ENCODE results near the gene PANX2. TPM values are rescaled to one million over a fixed set of nuclear protein-coding genes. Genes with fewer than 3 reads are reported as not detected.

PANX2 gene
- total and polyA plus RNA-seq, 4 donors = 0.39 to 14.8 (median 1.5) TPM

DNA sequence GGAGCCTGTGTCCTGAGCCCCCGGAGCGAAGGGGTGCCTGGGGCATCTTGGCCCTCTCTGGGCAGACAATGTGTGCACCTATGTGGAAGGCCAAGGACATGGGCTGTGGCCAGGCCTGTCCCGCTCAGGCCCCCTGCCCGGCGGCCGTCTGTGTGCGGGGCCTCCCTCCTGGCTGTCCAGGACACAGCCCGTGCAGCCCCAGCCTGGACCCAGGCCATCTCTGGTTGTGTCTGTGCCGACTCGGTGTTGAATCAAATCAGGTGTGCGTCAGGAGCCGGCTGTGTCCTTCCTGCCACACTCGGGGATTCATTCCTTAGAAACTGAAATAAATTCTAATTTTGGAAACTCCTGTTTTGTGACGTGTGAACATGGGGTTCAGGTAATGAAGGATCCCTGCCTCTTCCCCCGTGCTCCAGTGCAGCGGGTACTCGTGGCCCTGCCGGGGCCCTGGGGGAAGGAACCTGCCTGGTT lies 28.8 kb downstream of the PANX2 start:
- TF ChIP-seq TAF1 (conservative IDR thresholded peaks at IDR 0.05) = no peak
- TF ChIP-seq, protein P1, sequence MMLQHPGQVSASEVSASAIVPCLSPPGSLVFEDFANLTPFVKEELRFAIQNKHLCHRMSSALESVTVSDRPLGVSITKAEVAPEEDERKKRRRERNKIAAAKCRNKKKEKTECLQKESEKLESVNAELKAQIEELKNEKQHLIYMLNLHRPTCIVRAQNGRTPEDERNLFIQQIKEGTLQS (IDR thresholded peaks at IDR 0.05) = no peak
- no peak for TF ChIP-seq FOXA2 (IDR thresholded peaks at IDR 0.05)
- no peak for TF ChIP-seq HNF4G (IDR thresholded peaks at IDR 0.05)
- TF ChIP-seq GABPA (IDR thresholded peaks at IDR 0.05 in 1 of 2, conservative IDR thresholded peaks at IDR 0.05 in 1 of 2) = no peak
- TF ChIP-seq, protein P2, sequence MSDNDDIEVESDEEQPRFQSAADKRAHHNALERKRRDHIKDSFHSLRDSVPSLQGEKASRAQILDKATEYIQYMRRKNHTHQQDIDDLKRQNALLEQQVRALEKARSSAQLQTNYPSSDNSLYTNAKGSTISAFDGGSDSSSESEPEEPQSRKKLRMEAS (IDR thresholded peaks at IDR 0.05) = no peak
- TF ChIP-seq YY1 (IDR thresholded peaks at IDR 0.05) = no peak
- no peak for TF ChIP-seq JUND (IDR thresholded peaks at IDR 0.05)
- no peak for TF ChIP-seq HNF4A (conservative IDR thresholded peaks at IDR 0.05)
- TF ChIP-seq EGR1 (IDR thresholded peaks at IDR 0.05; ENCODE audit: low read depth in 2 of 2) = no peak
- H3K9ac ChIP-seq (ENCODE audit: low read depth in 1 of 2, low read length in 2 of 2) = no peak overlapping the region
- no peaks in the 10 kb centered on the region for H3K27me3 ChIP-seq (ENCODE audit: control insufficient read depth in 4 of 4, insufficient read depth in 4 of 4, low read length in 3 of 4)
- 64% methylated on average over 18 of the region's 18 CpGs for WGBS
- no peak for DNase-seq (ENCODE audit: low spot score)
- no peak overlapping the region for H3K4me3 ChIP-seq (ENCODE audit: low read depth in 1 of 3, low read length in 3 of 3)
- H3K36me3 ChIP-seq (ENCODE audit: control insufficient read depth in 4 of 4, insufficient read depth in 3 of 4, low read depth in 1 of 4, low read length in 3 of 4) = peaks cover 0 to 19% (median 1%) of the 10 kb centered on the region in 4 donors
- no peak overlapping the region for H3K27ac ChIP-seq (ENCODE audit: low read depth in 1 of 2, low read length in 2 of 2)
- H3K4me1 ChIP-seq (ENCODE audit: control insufficient read depth in 4 of 4, insufficient read depth in 4 of 4, low read length in 3 of 4) = peaks cover 14 to 70% (median 51%) of the 10 kb centered on the region in 4 donors
- no peaks in the 10 kb centered on the region for H3K9me3 ChIP-seq (ENCODE audit: control insufficient read depth in 4 of 4, low read length in 3 of 4)

DNA sequence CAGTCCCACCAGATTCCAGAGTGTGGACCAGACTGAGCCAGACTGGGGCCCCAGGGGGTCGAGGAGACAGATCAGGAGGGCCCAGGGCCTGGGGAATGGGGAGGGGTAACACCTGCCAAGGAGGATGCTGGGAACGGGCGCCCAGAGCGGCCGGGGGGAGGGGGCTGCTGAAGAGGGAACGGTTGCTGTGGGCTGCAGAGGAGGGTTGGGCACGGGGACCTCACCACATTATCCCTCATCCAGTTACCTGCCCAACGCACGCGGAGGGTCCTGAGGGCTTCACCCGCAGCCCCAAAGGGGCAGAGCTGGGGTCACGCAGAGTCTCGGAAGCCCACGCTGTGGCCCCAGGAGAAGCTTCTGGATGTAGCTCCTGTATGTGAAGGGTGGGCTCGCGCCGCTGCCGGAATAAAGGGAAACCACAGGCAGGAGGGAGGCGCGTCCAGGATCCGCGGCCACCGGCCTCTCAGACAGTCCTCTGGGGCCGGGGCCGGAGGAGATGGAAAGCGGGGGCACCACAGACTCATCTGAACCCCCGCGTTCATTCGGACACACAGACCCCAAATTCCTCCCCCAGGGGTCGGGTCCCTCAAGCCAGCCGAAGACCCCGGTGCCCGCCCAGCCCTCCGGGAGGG lies 29.4 kb downstream of the PANX2 start:
- Histone ChIP-seq H3K27ac (ENCODE audit: low read depth in 1 of 2, low read length in 2 of 2) (peak overlapping the region; percentile 69 to 71), H3K9me3 (ENCODE audit: control insufficient read depth in 4 of 4, low read length in 3 of 4) (no peaks in the 10 kb centered on the region), H3K4me3 (ENCODE audit: low read depth in 1 of 3, low read length in 3 of 3) (peak overlapping the region; percentile 47 to 97 (median 49)), H3K27me3 (ENCODE audit: control insufficient read depth in 4 of 4, insufficient read depth in 4 of 4, low read length in 3 of 4) (no peaks in the 10 kb centered on the region), H3K36me3 (ENCODE audit: control insufficient read depth in 4 of 4, insufficient read depth in 3 of 4, low read depth in 1 of 4, low read length in 3 of 4) (peaks cover 0 to 16% (median 1%) of the 10 kb centered on the region in 4 donors), H3K4me1 (ENCODE audit: control insufficient read depth in 4 of 4, insufficient read depth in 4 of 4, low read length in 3 of 4) (peaks cover 8 to 70% (median 50%) of the 10 kb centered on the region in 4 donors), H3K9ac (ENCODE audit: low read depth in 1 of 2, low read length in 2 of 2) (peak overlapping the region in 1 of 2 donors; percentile 80)
- WGBS = 22% methylated on average over 34 of the region's 34 CpGs
- no peak for TF ChIP-seq GABPA (IDR thresholded peaks at IDR 0.05 in 1 of 2, conservative IDR thresholded peaks at IDR 0.05 in 1 of 2)
- TF ChIP-seq, protein P2 (IDR thresholded peaks at IDR 0.05) = no peak
- TF ChIP-seq TAF1 (conservative IDR thresholded peaks at IDR 0.05) = no peak
- TF ChIP-seq RXRA (IDR thresholded peaks at IDR 0.05) = no peak
- TF ChIP-seq HNF4A (conservative IDR thresholded peaks at IDR 0.05) = no peak
- TF ChIP-seq, protein P3, sequence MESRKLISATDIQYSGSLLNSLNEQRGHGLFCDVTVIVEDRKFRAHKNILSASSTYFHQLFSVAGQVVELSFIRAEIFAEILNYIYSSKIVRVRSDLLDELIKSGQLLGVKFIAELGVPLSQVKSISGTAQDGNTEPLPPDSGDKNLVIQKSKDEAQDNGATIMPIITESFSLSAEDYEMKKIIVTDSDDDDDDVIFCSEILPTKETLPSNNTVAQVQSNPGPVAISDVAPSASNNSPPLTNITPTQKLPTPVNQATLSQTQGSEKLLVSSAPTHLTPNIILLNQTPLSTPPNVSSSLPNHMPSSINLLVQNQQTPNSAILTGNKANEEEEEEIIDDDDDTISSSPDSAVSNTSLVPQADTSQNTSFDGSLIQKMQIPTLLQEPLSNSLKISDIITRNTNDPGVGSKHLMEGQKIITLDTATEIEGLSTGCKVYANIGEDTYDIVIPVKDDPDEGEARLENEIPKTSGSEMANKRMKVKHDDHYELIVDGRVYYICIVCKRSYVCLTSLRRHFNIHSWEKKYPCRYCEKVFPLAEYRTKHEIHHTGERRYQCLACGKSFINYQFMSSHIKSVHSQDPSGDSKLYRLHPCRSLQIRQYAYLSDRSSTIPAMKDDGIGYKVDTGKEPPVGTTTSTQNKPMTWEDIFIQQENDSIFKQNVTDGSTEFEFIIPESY (IDR thresholded peaks at IDR 0.05) = no peak
- no peak for TF ChIP-seq FOXA1 (IDR thresholded peaks at IDR 0.05)
- no peak for TF ChIP-seq NR2F2 (IDR thresholded peaks at IDR 0.05)
- no peak for TF ChIP-seq SP1 (IDR thresholded peaks at IDR 0.05)
- no peak for TF ChIP-seq JUND (IDR thresholded peaks at IDR 0.05)
- no peak for TF ChIP-seq FOXA2 (IDR thresholded peaks at IDR 0.05)
- TF ChIP-seq, protein P4, sequence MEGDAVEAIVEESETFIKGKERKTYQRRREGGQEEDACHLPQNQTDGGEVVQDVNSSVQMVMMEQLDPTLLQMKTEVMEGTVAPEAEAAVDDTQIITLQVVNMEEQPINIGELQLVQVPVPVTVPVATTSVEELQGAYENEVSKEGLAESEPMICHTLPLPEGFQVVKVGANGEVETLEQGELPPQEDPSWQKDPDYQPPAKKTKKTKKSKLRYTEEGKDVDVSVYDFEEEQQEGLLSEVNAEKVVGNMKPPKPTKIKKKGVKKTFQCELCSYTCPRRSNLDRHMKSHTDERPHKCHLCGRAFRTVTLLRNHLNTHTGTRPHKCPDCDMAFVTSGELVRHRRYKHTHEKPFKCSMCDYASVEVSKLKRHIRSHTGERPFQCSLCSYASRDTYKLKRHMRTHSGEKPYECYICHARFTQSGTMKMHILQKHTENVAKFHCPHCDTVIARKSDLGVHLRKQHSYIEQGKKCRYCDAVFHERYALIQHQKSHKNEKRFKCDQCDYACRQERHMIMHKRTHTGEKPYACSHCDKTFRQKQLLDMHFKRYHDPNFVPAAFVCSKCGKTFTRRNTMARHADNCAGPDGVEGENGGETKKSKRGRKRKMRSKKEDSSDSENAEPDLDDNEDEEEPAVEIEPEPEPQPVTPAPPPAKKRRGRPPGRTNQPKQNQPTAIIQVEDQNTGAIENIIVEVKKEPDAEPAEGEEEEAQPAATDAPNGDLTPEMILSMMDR (IDR thresholded peaks at IDR 0.05; ENCODE audit: low read depth, low read length, missing input control) = no peak
- DNase-seq (ENCODE audit: low spot score) = no peak
